HEK293 (cell line): ENCODE results near the gene CCDC186.

Experiments
- CTCF ChIP-seq: fragments of 450-650 bp; formaldehyde crosslinking; IDR thresholded peaks from 2 replicates; pipeline ENCODE4 v1.5.1; 2016; ENCODE audit warnings: missing biosample characterization, missing genetic modification characterization
- ELK4 ChIP-seq: IDR thresholded peaks from 2 replicates; pipeline ENCODE4 v1.6.1; 2011; ENCODE audit warnings: mild to moderate bottlenecking, low read depth, low read length, borderline replicate concordance
- GLI4 ChIP-seq: fragments of 450-650 bp; formaldehyde crosslinking; IDR thresholded peaks from 2 replicates; pipeline ENCODE4 v1.5.1; 2016; ENCODE audit warnings: missing biosample characterization, missing genetic modification characterization
- KLF7 ChIP-seq: fragments of 450-650 bp; formaldehyde crosslinking; IDR thresholded peaks from 2 replicates; pipeline ENCODE4 v1.5.1; 2016; ENCODE audit warnings: missing biosample characterization, missing genetic modification characterization, borderline replicate concordance
- PATZ1 ChIP-seq: fragments of 450-650 bp; formaldehyde crosslinking; IDR thresholded peaks from 2 replicates; pipeline ENCODE4 v1.5.1; 2016; ENCODE audit warnings: missing biosample characterization, missing genetic modification characterization
- REST ChIP-seq: fragments of 450-650 bp; formaldehyde crosslinking; IDR thresholded peaks from 2 replicates; pipeline ENCODE4 v1.5.1; 2016; ENCODE audit warnings: missing biosample characterization, missing genetic modification characterization
- SCRT2 ChIP-seq: fragments of 450-650 bp; formaldehyde crosslinking; IDR thresholded peaks from 2 replicates; pipeline ENCODE4 v1.5.1; 2016; ENCODE audit warnings: missing biosample characterization, missing genetic modification characterization
- SETDB1 ChIP-seq: IDR thresholded peaks from one replicate; pipeline ENCODE4 v1.6.1; 2017; ENCODE audit warnings: mild to moderate bottlenecking, low read length, moderate library complexity, mixed read lengths; ENCODE audit not compliant: insufficient read length
- ZBTB11 ChIP-seq: fragments of 450-650 bp; formaldehyde crosslinking; conservative IDR thresholded peaks from 2 replicates; pipeline ENCODE4 v1.5.1; 2016; ENCODE audit warnings: low read depth, missing biosample characterization, missing genetic modification characterization
- ZNF239 ChIP-seq: fragments of 450-650 bp; formaldehyde crosslinking; IDR thresholded peaks from 2 replicates; pipeline ENCODE4 v1.5.1; 2016; ENCODE audit warnings: missing biosample characterization, missing genetic modification characterization
- ZNF585B ChIP-seq: fragments of 450-650 bp; formaldehyde crosslinking; IDR thresholded peaks from 2 replicates; pipeline ENCODE4 v1.5.1; 2016; ENCODE audit warnings: missing biosample characterization, missing genetic modification characterization

GRCh38 chr10:114163062-114163461, 10.9 kb downstream of the CCDC186 start:
- no peak for TF ChIP-seq CTCF (tag by site-specific recombination)
- no peak for TF ChIP-seq ELK4
- no peak for TF ChIP-seq ZBTB11 (tag by site-specific recombination)
- TF ChIP-seq PATZ1 (tag by site-specific recombination): no peak
- TF ChIP-seq ZNF239 (tag by site-specific recombination): no peak
- TF ChIP-seq SCRT2 (tag by site-specific recombination): no peak
- TF ChIP-seq ZNF585B (tag by site-specific recombination): no peak
- no peak for TF ChIP-seq REST
- TF ChIP-seq SETDB1: no peak
- TF ChIP-seq GLI4 (tag by site-specific recombination): no peak
- no peak for TF ChIP-seq KLF7 (tag by site-specific recombination)
